Activated naive CD4-positive, alpha-beta T cell treated with anti-CD3 and anti-CD28 coated beads, Interleukin-2, amount 50 U/mL, for 16 hours (primary cell): ENCODE data around the gene YES1.
"Not testable (repeated sequence)": the region's sequence is repeated elsewhere in the genome, so short reads cannot be mapped to it uniquely, and the experiment has no call there.

ENCODE experiments used
- DNase-seq: peaks from one replicate; pipeline ENCODE4 v3.0.0-alpha.2; 2020

YES1 gene

DNA sequence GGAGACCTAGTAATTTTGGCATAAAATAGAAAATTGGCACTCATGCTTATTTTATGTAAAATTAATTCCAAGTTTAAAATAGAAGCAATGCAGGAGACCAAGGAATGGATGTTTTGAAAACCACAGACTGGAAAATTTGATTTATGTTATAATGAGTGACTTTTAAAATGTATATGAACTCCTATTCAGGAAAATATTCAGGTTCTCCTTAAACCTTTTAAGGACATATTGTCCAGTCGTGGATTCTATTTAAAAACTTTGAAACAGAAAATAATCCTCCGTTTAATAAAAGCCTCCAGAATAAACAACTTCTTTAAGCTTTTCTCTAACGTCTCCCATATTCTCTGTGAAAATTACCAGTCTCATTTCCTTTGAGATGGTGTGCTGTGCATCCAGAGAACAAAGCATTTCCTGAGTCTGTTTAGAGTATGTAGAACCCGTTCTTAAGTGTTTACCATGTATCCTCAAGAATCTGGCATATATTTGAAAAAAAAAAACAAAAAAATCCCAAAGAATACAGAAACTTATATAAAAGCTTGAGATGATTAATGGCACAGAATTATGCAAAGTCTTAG, 8.6 kb upstream of the YES1 start:
- DNase-seq = no peak

DNA sequence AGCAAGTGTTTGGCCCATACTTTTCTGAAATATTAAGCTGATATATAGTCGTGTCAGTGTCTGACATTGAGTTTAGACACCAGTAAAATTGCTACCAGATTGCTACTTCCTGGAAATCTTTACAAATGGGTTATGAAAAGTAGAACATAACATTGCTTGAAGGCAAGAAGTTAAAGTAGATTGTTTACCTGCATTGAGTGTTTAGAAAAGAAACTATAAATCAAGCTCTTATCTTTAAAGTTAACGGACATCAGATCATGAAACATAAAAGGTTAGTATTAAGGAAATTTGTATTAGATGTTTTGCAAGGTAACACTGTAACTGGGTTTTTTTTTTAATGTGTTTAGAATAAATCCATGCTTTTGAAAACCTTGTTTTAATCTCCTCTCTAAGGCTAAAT, 4.8 kb upstream of the YES1 start:
- no peak for DNase-seq

DNA sequence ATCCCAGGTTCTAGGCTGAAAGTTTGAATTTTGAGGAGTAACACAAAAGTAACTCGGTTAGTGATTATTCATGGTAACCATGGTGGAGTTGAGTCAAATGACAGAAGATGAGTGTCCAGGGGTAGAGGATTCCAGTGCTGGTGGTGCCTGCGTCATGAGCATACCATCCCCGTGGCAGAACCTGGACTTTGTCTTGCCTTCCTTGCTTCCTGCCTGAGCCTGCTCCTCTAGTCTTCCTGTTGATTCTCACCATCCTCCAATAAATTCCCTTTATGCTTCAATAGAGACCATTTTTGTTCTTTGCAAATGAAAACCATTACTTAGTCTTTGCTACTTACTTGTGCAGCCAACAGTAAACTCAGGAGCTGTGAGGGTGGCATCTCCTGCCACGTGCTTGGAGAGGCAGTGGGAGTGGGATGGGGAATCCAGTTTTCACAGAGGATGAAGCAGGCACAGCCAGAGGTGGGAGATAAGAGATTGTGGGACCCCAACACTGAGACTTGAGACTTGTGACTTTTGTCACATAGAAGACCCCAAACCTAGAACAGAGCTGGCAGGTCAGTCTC, 4.1 kb upstream of the YES1 start:
- no peak for DNase-seq

GRCh38 chr18:815353-815752, 3.3 kb upstream of the YES1 start:
- no peak for DNase-seq

GRCh38 chr18:814300-815084, 2.5 kb upstream of the YES1 start:
- no peak for DNase-seq

DNA sequence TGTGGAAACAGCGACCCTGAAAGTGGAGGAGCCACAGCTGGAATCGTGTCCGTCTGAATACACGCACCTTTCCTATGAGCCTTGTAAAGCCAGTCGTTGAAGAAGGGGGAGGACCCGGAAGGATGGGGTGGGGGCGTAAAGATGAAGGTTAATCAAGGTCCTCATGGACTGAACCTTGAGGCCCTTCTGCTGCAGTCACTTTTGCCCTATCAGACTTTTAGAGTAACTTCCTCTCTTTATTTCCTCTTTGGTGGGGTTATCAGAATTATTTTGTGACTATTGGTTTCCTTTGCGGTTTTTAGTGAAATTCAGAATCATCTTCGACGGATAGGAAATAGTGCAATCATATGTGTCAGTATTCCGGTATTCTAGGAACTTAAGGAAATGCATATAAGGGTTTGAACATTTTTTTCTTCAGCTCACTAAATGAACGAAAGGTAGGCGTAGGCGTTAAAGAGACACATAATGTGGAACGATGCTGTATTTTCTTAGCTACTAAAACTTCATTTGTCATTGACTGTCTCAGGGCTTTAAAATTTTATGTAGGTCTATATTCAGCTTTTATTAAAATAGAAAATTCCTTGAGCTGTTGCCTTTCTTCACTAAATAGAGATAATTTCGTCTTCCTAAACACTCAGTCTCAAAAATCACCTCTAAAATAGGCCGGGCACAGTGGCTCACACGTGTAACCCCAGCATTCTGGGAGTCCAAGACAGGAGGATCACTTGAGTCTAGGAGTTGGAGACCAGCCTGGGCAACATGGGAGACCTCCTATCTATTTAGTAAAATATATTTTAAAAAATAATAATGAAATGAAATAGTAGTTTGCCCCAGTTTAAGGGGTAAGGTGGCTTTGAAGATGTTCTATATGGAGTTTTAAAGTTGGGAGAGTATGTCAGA, 1.4 kb upstream of the YES1 start:
- peak; percentile 58 for DNase-seq

GRCh38 chr18:812376-813171, 532 bp upstream of the YES1 start:
- DNase-seq = peak; percentile 73

DNA sequence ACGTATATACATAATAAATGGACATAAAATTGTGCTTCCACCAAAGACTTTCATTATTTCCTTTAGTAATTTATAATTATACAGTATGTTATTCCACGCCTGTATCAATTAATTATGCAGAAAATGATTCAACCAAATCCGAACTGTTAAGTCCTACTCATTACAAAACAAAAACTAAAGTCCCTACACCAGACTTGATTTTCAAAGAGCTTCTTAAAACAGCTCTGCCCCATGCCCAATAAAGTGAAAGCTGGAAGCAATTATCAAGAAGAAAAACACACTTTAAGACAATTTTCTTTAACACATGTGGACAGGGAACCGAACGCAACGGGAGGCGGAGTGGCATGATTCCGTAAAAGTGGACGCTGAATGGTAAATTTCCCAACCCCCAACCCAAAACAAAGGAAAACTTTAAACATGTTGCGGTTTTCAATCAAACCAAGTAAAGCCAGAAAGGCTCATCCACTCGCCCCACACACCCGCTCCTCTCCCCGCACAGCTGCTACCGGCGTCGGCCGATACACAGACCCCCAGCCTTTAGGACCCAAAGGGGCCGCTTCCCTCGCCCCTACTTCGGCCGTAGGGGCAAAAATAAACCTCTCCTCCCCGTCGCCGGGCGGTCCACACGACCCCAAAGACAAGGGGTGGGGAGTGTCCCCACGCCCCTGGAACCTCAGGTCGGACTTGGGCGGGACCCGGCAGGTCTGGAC, 705 bp downstream of the YES1 start:
- no peak for DNase-seq

GRCh38 chr18:809985-810642, 1.9 kb downstream of the YES1 start:
- DNase-seq = no peak

DNA sequence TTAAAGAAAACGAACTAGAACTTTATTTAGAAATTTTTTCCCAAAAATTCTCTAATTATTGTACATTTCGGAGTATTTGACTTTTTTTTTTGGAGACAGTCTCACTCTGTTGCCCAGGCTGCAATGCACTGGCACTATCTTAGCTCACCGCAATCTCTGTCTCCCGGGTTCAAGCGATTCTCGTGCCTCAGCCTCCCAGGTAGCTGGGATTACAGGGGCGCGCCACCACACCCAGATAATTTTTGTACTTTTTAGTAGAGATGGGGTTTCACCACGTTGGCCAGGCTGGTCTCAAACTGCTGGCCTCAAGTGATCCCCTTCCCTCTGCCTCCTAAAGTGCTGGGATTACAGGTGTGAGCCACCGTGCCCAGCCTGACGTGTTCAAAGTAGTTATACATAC, 2.8 kb downstream of the YES1 start:
- not testable (repeated sequence) for DNase-seq

DNA sequence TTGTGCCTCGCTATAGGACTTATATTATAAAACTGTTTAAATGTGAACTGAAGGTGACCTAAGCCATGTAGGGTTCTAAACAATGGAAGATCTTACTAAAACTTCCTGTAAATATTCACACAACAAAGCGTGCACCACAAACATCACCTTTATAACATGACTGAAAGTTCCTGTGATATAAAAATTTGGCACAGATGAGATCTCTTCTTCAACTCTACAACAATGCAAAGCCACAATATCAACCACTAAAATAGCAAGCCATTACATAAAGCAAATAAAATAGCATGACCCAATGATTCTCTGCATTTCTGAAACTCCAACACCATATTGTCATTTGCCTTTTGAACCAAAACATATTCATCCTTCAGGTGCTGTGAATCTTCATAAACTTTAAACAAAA, 3.5 kb downstream of the YES1 start:
- DNase-seq = no peak

DNA sequence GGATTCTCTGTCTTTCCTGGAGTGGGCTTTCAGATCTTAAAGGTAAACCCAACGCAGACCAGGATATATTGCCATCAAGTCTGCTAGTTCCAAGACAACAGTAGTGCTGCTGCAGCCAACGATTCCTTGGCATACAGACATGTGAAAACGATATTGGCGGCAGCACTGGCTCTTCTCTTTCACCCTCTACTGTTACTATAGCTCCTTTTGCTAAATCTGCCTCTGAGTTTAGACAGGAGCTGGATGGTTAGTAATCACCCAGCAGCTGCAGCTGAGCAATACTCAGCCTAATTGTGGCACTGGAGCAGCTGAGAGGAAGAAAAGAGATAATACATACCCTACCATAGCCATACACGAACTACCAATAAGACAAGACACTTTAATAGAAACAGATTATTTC, 4.0 kb downstream of the YES1 start:
- DNase-seq = no peak

DNA sequence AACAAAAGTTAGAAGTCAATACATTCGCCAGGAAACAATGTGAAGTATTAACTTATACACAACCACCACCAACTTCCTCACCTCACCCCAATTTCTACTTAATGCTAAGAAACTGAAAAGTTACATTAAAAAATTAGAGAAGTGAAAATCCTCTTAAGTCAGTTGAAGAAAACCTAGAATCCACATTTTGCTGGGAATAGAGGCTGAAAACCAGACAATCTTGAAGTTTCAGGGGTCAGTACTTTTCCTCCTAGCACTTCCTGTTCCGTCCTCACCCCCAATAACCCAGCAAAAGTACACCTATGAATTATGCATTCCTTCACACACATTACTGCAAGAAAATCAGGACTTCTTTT, 6.3 kb downstream of the YES1 start:
- DNase-seq = no peak

GRCh38 chr18:805008-805754, 6.9 kb downstream of the YES1 start:
- no peak for DNase-seq

GRCh38 chr18:801137-801536, 10.9 kb downstream of the YES1 start:
- DNase-seq = no peak

DNA sequence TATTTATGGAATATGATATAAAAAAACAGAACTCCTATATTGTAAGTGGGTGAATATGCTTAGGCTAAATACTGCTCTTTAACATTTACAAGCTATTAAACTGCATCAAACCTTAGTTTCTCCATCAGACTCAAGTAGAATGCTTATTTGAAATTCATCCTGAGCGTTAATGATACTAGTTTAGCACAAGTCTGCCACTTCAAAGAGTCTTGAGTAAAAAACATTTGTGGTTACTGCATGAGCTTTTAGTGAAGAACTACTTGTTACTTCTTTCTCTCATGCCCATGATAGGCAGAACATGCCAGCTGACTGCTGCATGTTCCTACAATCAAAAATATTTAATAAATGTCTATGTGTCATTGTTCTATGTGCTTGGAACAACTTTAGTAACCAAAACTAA, 12.1 kb downstream of the YES1 start:
- DNase-seq = no peak

GRCh38 chr18:795383-795782, 16.7 kb downstream of the YES1 start:
- not testable (repeated sequence) for DNase-seq

- DNase-seq = no peak
These were observed 22.6 kb downstream of the YES1 start for GRCh38 chr18:789397-789796.

- no peak for DNase-seq
These were observed 26.8 kb downstream of the YES1 start for GRCh38 chr18:785242-785641.

- DNase-seq = no peak
These were observed 27.4 kb downstream of the YES1 start for GRCh38 chr18:784470-785172.
